Breast epithelium (tissue), 3 donors: ENCODE data around the gene SLC4A2.

ENCODE experiments used
- POLR2A ChIP-seq: fragments of 450-650 bp; IDR thresholded peaks from one replicate; pipeline ENCODE4 v1.6.1; 2016; ENCODE audit warnings: antibody characterized with exemption, mild to moderate bottlenecking, moderate library complexity
- POLR2AphosphoS5 ChIP-seq, 3 donors: sonication (generic); formaldehyde crosslinking; IDR thresholded peaks; one replicate each; pipeline ENCODE4 v1.6.1; 2017; ENCODE audit warnings: antibody characterized with exemption in 3 of 3
- TF ChIP-seq, protein P1 (sequence below), 3 donors: fragments of 450-650 bp; IDR thresholded peaks; one replicate each; pipeline ENCODE4 v1.5.1; 2016 to 2017; ENCODE audit warnings: antibody characterized with exemption in 3 of 3, mild to moderate bottlenecking in 3 of 3, moderate library complexity in 3 of 3

- TF ChIP-seq POLR2AphosphoS5 (IDR thresholded peaks at IDR 0.05) (no peak), POLR2A (no peak)
- TF ChIP-seq, protein P1, sequence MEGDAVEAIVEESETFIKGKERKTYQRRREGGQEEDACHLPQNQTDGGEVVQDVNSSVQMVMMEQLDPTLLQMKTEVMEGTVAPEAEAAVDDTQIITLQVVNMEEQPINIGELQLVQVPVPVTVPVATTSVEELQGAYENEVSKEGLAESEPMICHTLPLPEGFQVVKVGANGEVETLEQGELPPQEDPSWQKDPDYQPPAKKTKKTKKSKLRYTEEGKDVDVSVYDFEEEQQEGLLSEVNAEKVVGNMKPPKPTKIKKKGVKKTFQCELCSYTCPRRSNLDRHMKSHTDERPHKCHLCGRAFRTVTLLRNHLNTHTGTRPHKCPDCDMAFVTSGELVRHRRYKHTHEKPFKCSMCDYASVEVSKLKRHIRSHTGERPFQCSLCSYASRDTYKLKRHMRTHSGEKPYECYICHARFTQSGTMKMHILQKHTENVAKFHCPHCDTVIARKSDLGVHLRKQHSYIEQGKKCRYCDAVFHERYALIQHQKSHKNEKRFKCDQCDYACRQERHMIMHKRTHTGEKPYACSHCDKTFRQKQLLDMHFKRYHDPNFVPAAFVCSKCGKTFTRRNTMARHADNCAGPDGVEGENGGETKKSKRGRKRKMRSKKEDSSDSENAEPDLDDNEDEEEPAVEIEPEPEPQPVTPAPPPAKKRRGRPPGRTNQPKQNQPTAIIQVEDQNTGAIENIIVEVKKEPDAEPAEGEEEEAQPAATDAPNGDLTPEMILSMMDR (IDR thresholded peaks at IDR 0.05): no peak
These were observed 26.2 kb upstream of the SLC4A2 start for GRCh38 chr7:151032936-151033863.
